Activated T-cell treated with anti-CD3 and anti-CD28 coated beads for 1 hour (primary cell): Measurements from ENCODE around the gene WDR72.
"Not testable (repeated sequence)": the region's sequence is repeated elsewhere in the genome, so short reads cannot be mapped to it uniquely, and the experiment has no call there.

Experiments
- DNase-seq: peaks from one replicate; pipeline ENCODE4 v3.0.0-alpha.2; 2020; ENCODE audit warnings: low read depth

Gene WDR72

DNA sequence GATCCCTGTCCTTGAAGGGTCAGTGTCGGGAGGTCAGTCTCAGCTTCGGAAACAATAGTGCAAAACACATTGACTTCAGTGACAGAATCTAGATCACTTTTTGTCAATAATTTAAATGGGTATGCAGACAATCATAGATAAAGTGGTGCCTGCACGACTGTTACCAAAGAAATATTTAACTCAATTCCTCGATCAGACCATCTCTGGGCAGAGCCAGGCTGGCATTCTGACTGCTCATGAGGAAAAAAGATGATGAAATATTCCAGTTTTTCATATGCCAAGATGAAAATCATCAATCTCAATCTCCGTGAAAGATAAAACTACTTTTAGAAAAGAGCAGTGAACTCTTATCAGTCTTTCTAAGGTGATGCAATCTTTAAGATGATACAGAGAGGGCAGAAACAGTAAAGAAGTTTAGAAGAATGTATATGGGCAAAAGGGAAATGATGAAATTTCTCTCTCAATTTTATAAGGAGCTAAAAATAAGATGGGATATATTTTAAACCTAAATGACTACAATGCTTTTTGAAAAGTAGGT, 169.9 kb downstream of the WDR72 start:
- no peak for DNase-seq

- DNase-seq: no peak
Observed at GRCh38 chr15:53588773-53589172, 170.7 kb downstream of the WDR72 start.

- no peak for DNase-seq
Observed at GRCh38 chr15:53586799-53587198, 172.7 kb downstream of the WDR72 start.

DNA sequence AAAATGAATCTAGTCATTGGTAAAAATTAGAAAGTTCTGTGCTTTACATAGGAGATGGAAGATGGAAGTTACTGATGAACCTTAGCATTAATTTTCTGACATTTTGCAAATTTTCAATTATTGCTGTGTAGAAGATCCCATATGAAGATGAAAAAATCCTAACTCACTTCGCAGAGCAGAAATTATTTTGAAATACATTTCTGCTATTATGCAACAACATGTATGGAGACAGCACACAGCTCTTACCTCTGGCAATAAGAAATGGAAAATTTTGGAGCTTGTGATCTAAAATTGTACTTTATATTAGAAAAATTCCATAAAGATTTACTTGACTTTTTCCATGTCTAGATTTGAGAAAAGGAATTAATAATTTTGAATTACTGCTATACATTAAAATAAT, 177.9 kb downstream of the WDR72 start:
- DNase-seq: no peak

DNA sequence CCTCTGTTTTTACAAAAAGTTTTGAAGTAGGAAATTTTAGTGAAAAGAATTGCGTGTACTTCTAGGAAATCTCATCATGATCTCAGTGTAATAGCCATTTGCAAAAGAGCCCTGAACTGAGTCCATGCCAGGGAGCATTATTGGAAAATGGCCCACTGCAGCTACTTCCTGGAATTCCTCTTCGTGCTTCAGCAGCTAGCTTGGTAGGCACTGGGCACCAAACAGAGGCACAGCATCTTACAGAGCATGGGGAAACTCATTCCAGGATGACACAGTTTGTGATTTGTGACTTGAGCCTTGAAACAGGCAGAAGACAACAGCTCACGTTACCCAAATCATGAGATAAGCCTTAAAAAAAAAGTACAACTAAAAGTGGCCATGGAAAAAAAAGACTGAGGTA, 179.1 kb downstream of the WDR72 start:
- no peak for DNase-seq

- no peak for DNase-seq
Observed at GRCh38 chr15:53576841-53577240, 182.6 kb downstream of the WDR72 start.

DNA sequence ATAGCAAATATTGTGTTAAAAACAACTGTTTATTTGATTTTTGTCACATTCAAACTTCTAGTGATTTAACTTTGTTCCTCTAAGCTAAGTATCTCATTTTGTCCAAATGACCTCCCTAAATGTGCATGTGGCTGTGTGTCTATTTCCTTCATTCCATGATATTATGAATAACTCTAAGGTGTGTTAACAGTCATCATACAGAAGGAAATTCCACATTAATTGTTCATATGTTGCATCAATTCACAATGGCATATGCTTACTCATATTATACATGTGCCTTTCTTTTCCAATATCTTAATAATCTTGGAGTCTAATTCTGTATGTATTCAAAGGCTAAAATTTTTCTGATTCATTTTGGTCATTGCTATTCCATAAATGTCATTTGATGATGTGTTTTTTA, 186.4 kb downstream of the WDR72 start:
- no peak for DNase-seq

DNA sequence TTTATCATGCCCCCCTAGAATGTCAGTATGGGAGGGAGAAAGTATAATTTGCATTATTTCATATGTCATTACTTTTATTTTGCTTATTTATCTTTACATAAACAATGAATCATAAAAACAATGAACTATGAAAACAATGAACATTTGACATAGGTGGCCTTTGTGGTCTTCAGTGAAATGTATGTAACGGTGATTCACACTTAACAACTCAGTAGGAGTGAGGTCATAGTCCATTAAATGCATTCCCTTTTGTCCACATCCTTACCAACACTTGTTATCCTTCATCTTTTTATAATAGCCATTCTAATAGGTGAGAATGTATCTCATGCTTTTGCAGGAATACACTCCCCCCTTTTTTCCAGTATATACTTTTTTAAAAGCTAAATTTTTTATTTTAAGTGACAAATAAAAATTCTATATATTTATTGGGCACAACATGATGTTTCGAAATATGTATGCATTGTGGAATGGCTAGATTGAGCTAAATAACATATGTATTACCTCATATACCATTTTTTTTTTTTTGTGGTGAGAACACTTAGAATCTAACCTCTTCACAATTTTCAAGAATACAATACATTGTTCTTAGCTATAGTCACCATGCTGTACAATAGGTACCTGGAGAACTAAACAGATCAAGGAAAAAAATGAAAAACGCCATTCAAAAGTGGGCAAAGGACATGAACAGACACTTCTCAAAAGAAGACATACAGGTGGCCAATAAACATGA, 189.5 kb downstream of the WDR72 start:
- DNase-seq: no peak

- no peak for DNase-seq
Observed at GRCh38 chr15:53566912-53567311, 192.6 kb downstream of the WDR72 start.

- DNase-seq: no peak
Observed at GRCh38 chr15:53565721-53566120, 193.7 kb downstream of the WDR72 start.

- DNase-seq: no peak
Observed at GRCh38 chr15:53564647-53565046, 194.8 kb downstream of the WDR72 start.

DNA sequence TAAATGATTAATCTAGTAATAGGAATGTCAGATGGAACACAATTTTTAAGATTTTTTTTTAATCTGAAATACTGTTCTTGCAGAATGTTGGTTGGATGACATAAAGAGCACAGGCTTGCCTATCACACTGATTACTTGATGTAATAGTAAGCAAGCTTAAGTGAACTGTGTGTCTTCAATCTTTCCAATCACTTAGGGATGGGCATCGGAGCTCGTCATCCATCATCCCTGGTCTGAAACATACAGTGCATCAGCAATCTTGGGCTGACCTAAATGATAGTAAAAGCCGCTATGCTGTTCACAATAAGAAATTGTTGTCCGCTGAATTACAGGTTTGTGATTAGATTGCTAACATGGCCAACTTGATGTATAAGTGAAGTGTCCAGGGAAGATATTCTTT, 195.8 kb downstream of the WDR72 start:
- no peak for DNase-seq

GRCh38 chr15:53559364-53560277, 199.8 kb downstream of the WDR72 start:
- DNase-seq: no peak

- DNase-seq: no peak
Observed at GRCh38 chr15:53558384-53558783, 201.1 kb downstream of the WDR72 start.

- no peak for DNase-seq
Observed at GRCh38 chr15:53555226-53555625, 204.2 kb downstream of the WDR72 start.

DNA sequence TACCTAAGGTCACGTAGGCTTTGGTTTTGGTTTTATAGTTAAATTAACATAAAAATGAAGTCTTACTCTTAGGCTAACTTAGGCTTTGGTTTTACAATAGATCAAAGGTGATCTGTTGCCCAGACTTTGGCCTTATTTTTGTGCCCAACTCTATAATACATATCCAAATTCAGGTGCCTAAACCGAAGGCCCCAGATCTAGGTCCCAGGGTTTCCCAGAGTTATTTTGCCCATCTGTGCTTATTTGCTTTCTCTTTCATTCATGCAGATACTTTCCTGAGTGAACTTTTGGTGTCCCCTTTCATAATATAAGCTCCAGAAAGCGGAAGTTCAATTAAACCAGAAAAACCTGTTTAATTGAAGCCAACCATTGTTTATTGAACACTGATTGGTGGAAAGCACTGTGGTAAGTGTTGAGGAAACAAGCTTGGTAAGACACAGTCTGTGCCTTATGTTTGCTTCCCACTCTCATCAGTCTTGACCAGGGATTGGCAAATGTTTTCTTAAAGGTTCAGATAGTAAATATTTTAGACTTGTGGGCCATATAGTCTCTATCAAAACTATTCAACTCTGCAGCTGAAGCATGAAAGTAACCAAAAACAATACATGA, 209.7 kb downstream of the WDR72 start:
- no peak for DNase-seq

GRCh38 chr15:53548236-53548635, 211.2 kb downstream of the WDR72 start:
- DNase-seq: no peak

DNA sequence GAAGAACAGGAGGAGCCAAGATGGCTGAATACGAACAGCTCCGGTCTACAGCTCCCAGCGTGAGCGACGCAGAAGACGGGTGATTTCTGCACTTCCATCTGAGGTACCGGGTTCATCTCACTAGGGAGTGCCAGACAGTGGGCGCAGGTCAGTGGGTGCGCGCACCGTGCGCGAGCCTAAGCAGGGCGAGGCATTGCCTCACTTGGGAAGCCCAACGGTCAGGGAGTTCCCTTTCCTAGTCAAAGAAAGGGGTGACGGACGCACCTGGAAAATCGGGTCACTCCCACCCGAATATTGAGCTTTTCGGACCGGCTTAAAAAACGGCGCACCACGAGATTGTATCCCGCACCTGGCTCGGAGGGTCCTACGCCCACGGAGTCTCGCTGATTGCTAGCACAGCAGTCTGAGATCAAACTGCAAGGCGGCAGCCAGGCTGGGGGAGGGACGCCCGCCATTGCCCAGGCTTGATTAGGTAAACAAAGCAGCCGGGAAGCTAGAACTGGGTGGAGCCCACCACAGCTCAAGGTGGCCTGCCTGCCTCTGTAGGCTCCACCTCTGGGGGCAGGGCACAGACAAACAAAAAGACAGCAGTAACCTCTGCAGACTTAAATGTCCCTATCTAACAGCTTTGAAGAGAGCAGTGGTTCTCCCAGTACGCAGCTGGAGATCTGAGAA, 218.7 kb downstream of the WDR72 start:
- DNase-seq: not testable (repeated sequence)

GRCh38 chr15:53539878-53540277, 219.6 kb downstream of the WDR72 start:
- DNase-seq: no peak

DNA sequence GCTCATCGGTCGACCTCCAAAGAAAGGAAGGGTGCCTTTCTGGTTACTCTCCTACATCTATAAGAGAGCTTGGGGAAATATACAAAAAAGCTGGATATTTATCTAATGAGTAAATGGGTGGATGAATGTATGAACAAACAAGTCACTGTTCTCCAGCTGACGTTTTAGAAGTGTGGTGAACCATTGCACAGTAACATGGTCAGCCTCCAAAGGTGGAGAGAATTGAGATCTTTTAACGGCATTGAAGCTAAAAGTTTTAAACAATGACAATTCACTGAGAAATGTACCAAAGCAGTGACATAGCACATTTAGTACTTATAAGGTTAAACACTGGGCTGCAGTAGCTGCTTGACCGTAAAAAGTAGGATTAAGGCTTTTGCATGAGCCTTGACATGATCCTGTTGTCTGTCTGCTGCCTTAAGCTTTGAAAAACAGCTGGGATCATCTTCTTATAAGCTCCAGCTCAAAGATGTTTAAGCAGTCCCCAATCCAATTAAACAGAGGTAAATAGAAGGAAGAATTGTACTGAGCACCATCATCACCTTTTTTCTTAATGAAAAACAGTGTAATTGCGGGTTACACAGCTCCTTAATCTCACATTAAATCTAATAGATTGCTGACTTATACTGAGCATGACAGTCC, 222.9 kb downstream of the WDR72 start:
- no peak for DNase-seq

- no peak for DNase-seq
Observed at GRCh38 chr15:53535886-53536285, 223.6 kb downstream of the WDR72 start.
